Measurements from ENCODE around the gene ERFE. TPM values are rescaled to one million over a fixed set of nuclear protein-coding genes. Genes with fewer than 3 reads are reported as not detected.

ERFE gene
- total and polyA plus RNA-seq, 4 donors = 0.79 to 2.9 (median 2.1) TPM

DNA sequence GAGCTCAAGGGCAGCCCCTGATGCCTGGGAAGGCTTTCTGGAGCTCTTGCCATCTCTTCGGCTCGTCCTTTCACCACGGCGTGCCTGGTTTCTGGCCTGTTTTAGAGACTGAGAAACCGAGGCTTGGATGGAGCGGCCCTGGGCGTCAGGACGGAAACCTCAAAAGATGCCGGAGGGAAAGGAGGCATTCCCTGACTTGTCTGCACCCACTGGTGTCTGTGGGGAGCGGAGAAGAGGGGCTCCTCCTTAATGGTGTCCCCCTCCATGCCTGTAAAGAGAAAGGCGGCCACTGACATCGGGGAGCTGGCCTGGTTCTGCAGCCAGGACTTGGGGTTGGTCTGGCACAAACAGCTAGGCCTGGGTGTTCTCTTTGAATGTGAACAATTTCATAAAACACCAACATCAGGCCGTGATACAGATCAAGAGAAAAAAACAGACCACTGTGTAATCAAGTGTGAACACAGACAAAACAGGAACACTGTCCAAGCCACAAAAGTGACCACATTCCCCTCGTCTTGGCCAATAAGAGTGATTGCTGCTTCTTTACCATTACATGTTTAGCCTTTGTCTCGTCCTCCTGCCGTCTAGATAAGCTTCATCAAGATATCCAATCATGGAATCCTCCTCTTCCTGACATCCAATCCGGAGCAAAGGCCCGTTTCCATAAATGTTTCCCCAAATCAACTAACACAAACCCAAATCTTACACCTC is 45.4 kb downstream of the ERFE start:
- Histone ChIP-seq H3K27ac (ENCODE audit: low read depth, low read length) (peak overlapping the region; percentile 83), H3K4me1 (ENCODE audit: control insufficient read depth, insufficient read depth, low read length) (peaks cover 24% of the 10 kb centered on the region), H3K4me3 (ENCODE audit: low read depth, low read length) (peak overlapping the region; percentile 45), H3K27me3 (ENCODE audit: control insufficient read depth, insufficient read depth, low read length) (no peaks in the 10 kb centered on the region), H3K9me3 (ENCODE audit: control insufficient read depth, insufficient read depth, low read length) (no peaks in the 10 kb centered on the region), H3K36me3 (ENCODE audit: control insufficient read depth, insufficient read depth, low read length) (no peaks in the 10 kb centered on the region)
- DNase-seq (ENCODE audit: low read depth in 4 of 6, low spot score in 6 of 6) = no peak
- 60% methylated on average over 16 of the region's 18 CpGs for WGBS (ENCODE audit: insufficient coverage)

DNA sequence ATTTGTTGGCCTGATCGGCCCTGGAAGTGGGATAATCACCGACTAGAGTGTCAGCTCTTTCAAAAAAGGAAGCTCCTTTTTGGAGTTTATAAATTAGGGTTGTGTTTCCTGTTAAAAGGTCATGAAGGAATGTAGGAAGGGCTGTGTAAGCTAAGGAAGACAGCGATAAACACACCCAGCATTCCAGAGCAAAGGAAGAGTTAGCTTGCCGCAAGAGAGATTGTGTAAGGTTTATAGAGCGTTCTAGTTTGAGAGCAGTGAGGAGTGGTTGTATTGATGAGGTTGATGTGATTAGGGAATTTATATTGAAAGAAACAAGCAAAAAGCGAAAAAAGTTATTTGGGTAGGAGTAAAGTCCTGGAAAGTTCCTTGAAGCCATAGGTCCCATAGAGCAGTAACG is 48.2 kb downstream of the ERFE start:
- Histone ChIP-seq H3K4me1 (ENCODE audit: control insufficient read depth, insufficient read depth, low read length) (peaks cover 11% of the 10 kb centered on the region), H3K4me3 (ENCODE audit: low read depth, low read length) (no peak overlapping the region), H3K27me3 (ENCODE audit: control insufficient read depth, insufficient read depth, low read length) (no peaks in the 10 kb centered on the region), H3K27ac (ENCODE audit: low read depth, low read length) (no peak overlapping the region), H3K9me3 (ENCODE audit: control insufficient read depth, insufficient read depth, low read length) (no peaks in the 10 kb centered on the region), H3K36me3 (ENCODE audit: control insufficient read depth, insufficient read depth, low read length) (no peaks in the 10 kb centered on the region)
- no peak for DNase-seq (ENCODE audit: low read depth in 4 of 6, low spot score in 6 of 6)
- 92% methylated on average over 7 of the region's 7 CpGs for WGBS (ENCODE audit: insufficient coverage)

DNA sequence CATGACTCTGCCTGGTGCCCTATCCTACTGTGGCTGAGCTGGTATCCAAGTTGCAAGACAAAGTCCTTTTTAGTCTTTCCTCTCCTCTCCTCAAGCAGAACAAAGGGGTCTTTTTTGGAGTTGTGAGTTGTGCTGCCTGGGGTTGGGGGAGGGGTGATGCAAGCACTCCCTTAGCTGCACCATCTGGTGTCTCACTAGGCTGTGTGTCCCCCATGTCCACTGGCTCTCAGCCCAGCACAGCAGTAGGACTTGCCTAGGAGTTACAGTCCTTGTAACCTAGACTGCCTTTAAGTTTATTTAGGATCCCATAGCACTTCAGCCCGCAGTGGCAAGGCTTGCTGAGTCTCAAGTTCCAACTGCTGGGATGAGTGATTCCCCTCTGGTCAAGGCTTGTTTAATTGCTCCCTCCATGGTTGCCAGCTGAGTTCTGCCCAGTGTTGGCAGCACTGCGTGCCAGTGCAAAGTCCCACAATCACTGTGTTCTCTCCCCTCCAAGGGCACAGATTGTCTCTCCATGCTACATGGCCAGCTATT is 57.9 kb downstream of the ERFE start:
- no peaks in the 10 kb centered on the region for H3K36me3 ChIP-seq (ENCODE audit: control insufficient read depth, insufficient read depth, low read length)
- H3K4me3 ChIP-seq (ENCODE audit: low read depth, low read length) = no peak overlapping the region
- no peaks in the 10 kb centered on the region for H3K27me3 ChIP-seq (ENCODE audit: control insufficient read depth, insufficient read depth, low read length)
- H3K27ac ChIP-seq (ENCODE audit: low read depth, low read length) = peak overlapping the region; percentile 92
- H3K4me1 ChIP-seq (ENCODE audit: control insufficient read depth, insufficient read depth, low read length) = peaks cover 35% of the 10 kb centered on the region
- WGBS (ENCODE audit: insufficient coverage) = 38% methylated on average over 2 of the region's 2 CpGs
- no peaks in the 10 kb centered on the region for H3K9me3 ChIP-seq (ENCODE audit: control insufficient read depth, insufficient read depth, low read length)
- DNase-seq (ENCODE audit: low read depth in 4 of 6, low spot score in 6 of 6) = peak in 3 of 6 donors; percentile 68 to 93 (median 77)

Other genes with a start within 250 kb of the ERFE start
- 10 to 100 TPM; 52.5 to 56.0 TPM for gene UBE2F, start 192.0 kb upstream of the ERFE start, total RNA-seq
- 10 to 100 TPM; 71.6 to 80.2 TPM for gene UBE2F, start 192.0 kb upstream of the ERFE start, polyA plus RNA-seq (ENCODE audit: insufficient read length in 2 of 2)
- 10 to 100 TPM; 13.9 to 16.8 TPM for gene SCLY, start 98.0 kb upstream of the ERFE start, total RNA-seq
- 10 to 100 TPM; 21.8 to 27.0 TPM for gene SCLY, start 98.0 kb upstream of the ERFE start, polyA plus RNA-seq (ENCODE audit: insufficient read length in 2 of 2)
- gene ESPNL, start 58.6 kb upstream of the ERFE start, total RNA-seq = 1 to 10 TPM in 1 of 2 donors, under 1 TPM in 1; 0.50 to 4.3 TPM
- under 1 TPM; 0.43 to 0.90 TPM for gene ESPNL, start 58.6 kb upstream of the ERFE start, polyA plus RNA-seq (ENCODE audit: insufficient read length in 2 of 2)
- gene KLHL30, start 20.3 kb upstream of the ERFE start, total RNA-seq = under 1 TPM; 0.10 to 0.28 TPM
- gene KLHL30, start 20.3 kb upstream of the ERFE start, polyA plus RNA-seq (ENCODE audit: insufficient read length in 2 of 2) = under 1 TPM; 0.13 to 0.14 TPM
- 10 to 100 TPM; 29.4 to 38.9 TPM for gene ILKAP, start 44.7 kb downstream of the ERFE start, total RNA-seq
- 10 to 100 TPM; 48.0 to 65.8 TPM for gene ILKAP, start 44.7 kb downstream of the ERFE start, polyA plus RNA-seq (ENCODE audit: insufficient read length in 2 of 2)
- 10 to 100 TPM; 22.3 to 43.4 TPM for gene HES6, start 81.1 kb downstream of the ERFE start, total RNA-seq
- gene HES6, start 81.1 kb downstream of the ERFE start, polyA plus RNA-seq (ENCODE audit: insufficient read length in 2 of 2) = 100 to 1,000 TPM; 110 to 114 TPM
- 1 to 10 TPM; 5.5 to 9.1 TPM for gene PER2, start 129.6 kb downstream of the ERFE start, total RNA-seq
- 1 to 10 TPM; 9.5 to 9.9 TPM for gene PER2, start 129.6 kb downstream of the ERFE start, polyA plus RNA-seq (ENCODE audit: insufficient read length in 2 of 2)
- gene TRAF3IP1, start 161.5 kb downstream of the ERFE start, total RNA-seq = 10 to 100 TPM; 12.2 to 19.2 TPM
- gene TRAF3IP1, start 161.5 kb downstream of the ERFE start, polyA plus RNA-seq (ENCODE audit: insufficient read length in 2 of 2) = 10 to 100 TPM; 17.2 to 18.0 TPM

Data from spinal cord (tissue), 10 donors.